Stimulated activated CD8-positive, alpha-beta memory T cell treated with anti-CD3 and anti-CD28 coated beads, Interleukin-2, amount 100 ng/mL, for 1 hour (primary cell): ENCODE data around the gene PTDSS2.

Experiments
- DNase-seq, 2 donors: peaks; one replicate each; pipeline ENCODE4 v3.0.0-alpha.2; 2020; ENCODE audit warnings: low read depth in 2 of 2

Gene PTDSS2

GRCh38 chr11:490186-490929 is 40.3 kb downstream of the PTDSS2 start:
- DNase-seq: no peak

DNA sequence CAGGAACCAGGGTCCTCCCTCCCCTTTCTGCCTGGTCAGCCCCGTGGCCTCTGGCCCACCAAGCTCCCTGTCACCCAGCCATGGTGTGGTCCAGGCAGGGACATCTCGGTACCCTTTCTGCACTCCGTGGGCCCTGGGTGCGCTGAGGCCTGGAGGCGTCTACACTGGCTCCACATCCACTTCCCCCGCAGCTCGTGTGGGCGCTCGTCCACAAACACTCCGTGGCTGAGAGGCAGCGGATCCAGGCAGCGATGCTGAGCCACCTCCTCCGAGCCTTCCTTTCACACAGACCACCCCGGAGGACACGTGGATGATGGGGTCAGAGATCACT is 40.8 kb downstream of the PTDSS2 start:
- DNase-seq: no peak

GRCh38 chr11:491358-491757 is 41.3 kb downstream of the PTDSS2 start:
- no peak for DNase-seq

- no peak for DNase-seq
These were observed 42.5 kb downstream of the PTDSS2 start for GRCh38 chr11:492427-493226.

- no peak for DNase-seq
These were observed 44.9 kb downstream of the PTDSS2 start for GRCh38 chr11:494761-495536.

- DNase-seq: no peak
These were observed 45.5 kb downstream of the PTDSS2 start for GRCh38 chr11:495537-495931.

DNA sequence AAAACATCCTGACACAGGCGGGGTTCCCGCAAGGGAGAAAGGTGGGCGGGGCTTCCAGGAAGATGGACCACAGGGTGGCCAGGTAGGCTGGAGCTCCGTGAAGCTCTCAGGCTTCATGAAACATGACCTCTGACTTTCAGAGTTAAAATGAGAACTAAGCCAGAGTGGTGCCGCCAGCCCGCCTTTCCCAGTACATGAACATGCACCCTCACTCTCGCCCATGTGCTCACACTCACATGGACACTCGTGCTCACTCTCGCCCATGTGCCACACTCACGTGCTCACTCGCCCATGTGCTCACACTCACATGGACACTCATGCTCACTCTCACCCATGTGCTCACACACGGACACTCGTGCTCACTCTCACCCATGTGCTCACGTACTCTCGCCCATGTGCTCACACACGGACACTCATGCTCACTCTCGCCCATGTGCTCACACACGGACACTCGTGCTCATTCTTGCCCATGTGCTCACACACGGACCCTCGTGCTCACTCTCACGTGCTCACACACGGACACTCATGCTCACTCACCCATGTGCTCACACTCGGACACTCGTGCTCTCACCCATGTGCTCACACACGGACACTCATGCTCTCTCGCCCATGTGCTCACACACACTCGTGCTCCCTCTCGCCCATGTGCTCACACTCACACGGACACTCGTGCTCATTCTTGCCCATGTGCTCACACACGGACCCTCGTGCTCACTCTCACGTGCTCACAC is 46.9 kb downstream of the PTDSS2 start:
- no peak for DNase-seq

GRCh38 chr11:497565-498296 is 47.7 kb downstream of the PTDSS2 start:
- DNase-seq: no peak

DNA sequence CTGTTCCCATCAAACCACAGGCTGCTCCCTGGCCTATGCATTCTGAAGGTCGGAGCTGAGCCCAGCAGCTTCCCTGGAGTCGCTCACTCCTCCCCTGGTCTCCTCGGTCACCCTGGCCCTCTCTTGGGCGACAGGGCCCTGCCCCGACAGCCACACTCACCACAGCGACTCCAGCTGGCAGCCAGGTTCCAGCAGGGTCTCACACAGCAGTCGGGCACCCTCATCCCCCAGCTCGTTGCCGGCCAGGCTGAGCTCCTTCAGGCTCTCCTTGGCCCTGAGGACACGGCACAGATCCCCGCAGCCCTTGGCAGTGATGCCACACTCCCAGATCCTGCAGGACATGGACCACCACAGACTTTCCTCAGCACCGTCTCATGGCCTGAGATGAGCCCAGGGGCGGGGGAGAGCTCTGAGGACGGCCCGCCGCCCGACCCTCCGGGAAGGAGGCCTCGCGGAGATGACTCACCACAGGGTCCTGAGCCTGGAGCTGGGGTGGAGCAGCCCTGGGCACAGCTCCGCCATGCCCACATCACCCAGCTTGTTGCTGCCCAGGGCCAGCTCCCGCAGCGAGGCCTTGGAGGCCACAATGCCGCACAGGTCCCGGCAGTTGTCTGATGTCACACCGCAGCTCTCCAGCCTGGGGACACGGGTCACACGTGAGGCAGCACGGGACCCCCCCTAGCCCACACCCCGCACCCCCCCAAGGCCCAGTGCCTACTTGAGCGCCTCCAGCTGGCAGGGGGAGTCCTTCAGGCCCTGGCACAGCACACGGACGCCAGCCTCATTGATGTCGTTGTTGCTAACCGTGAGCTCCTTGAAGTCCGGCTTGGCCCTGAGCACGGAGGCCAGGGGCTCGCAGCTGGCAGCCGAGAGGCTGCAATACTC is 48.5 kb downstream of the PTDSS2 start:
- no peak for DNase-seq

GRCh38 chr11:499201-500076 is 49.4 kb downstream of the PTDSS2 start:
- no peak for DNase-seq

GRCh38 chr11:501001-501682 is 51.1 kb downstream of the PTDSS2 start:
- DNase-seq: no peak

GRCh38 chr11:501683-502287 is 51.7 kb downstream of the PTDSS2 start:
- no peak for DNase-seq

DNA sequence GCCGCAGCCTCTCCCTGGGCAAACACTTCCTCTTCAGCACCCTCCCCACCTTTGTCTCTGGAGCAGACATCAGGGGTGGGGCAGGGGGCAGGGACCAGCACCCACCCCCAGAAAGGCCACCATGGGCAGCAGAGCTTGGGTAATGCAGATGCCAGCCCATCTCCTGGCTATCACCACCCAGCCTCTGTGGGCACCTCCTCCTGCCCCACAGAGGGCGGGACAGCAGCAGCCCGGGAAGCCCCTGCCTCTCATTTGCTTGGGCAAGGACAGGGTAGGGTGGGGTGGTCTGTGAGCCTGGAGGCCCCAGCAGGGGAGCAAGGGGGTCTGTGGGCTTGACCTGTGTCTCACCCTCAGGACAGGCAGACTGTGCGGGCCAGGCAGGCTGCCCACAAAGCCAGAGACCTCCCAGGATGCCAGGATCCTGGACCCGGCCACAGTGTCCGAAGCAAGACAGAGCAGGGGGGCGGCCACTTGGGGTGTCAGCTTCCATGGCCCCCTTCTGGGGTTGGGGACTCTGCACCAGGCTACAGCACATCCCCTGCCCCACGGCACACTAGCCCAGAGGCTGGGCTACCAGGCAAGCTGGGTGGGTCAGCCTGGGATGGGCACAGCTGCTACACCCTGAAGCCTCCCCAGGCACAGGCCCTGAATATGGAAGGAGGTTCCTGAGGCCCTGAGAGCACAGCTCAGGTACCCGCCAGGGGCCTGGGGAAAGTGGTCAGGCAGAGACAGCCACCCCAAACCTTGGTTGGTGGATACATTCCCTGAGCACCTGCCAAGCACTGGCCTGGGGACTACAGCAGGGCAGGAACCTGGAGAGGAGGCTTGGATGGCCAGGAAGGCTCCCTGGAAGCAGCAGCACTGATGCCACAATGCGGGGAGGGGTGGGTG is 52.5 kb downstream of the PTDSS2 start:
- no peak for DNase-seq

DNA sequence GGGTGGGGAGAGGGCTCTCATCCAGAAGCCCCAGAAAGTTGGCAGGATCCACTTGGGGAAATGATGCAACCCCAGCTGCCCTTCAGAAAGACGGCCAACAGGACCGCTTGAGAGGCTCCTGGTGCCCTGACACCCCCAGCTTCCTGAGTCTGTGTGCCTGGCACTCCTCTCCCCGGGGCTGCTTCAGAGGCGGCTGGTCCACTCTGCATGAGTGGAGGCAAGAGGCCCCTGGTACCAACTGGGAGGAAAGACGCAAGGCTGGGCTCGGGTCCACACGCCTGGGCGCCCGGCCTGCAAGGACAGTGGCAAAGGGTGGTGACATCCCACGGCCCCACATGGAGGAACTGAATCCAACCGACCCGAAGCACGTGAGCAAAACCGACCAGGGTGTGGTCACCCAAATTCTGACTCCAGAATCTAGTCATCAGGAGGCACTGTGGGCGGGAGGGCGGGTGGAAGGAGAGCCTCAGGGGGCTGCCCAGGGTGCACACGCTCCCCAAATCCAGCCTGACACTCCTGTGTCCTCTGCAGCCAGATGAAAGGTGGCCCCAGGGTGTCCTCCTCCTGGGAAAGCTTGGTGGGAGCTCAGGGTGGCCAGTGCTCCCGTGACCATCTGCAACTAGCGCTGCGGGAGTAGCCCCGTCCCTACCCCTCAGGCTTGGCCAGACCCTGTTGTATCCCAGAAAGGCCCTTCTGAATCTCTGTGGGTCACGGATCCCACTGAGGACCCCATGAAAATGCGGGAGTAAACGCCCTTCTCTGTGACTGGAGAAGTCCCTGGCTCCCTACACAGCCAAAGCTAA is 53.3 kb downstream of the PTDSS2 start:
- no peak for DNase-seq

- no peak for DNase-seq
These were observed 54.2 kb downstream of the PTDSS2 start for GRCh38 chr11:504053-504993.
